SH-SY5Y (cell line): Measurements from ENCODE around the gene PLD4.

Experiments used
- GATA2 ChIP-seq: IDR thresholded peaks from 2 replicates; pipeline ENCODE4 v1.6.1; 2011; ENCODE audit warnings: mild to moderate bottlenecking, low read depth, low read length
- GATA3 ChIP-seq: IDR thresholded peaks from 2 replicates; pipeline ENCODE4 v1.6.1; 2011; ENCODE audit warnings: low read depth, mild to moderate bottlenecking, low read length, moderate library complexity

PLD4 gene

GRCh38 chr14:104937694-104938365 lies 13.2 kb downstream of the PLD4 start:
- TF ChIP-seq GATA2 (no peak), GATA3 (no peak)

- TF ChIP-seq GATA3 (no peak), GATA2 (no peak)
Measured at GRCh38 chr14:104938436-104938835, 13.8 kb downstream of the PLD4 start.

DNA sequence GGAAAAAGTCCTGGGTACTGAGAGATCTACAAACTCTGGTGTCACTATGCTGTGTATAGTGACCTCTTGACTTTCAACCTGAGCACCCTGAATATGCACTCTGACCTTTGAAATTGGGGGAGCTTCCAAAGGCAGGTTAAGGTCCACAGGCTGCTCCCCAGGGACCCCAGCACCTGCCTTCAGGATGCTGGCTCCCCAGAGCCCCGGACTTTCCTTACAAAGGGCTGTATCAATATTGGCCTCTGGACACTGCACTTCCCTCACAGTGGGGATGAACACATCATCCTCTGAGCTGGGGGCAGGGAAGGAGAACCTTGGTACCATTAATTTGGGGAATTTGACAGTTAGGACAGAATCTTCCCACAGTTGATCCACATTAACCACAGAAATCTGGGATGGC lies 14.3 kb downstream of the PLD4 start:
- no peak for TF ChIP-seq GATA3
- no peak for TF ChIP-seq GATA2

- TF ChIP-seq GATA3 (no peak), GATA2 (no peak)
Measured at GRCh38 chr14:104939666-104940410, 15.2 kb downstream of the PLD4 start.

- no peak for TF ChIP-seq GATA3
- no peak for TF ChIP-seq GATA2
Measured at GRCh38 chr14:104940526-104941150, 16.0 kb downstream of the PLD4 start.

- TF ChIP-seq GATA2 (no peak), GATA3 (no peak)
Measured at GRCh38 chr14:104941508-104942365, 17.1 kb downstream of the PLD4 start.

DNA sequence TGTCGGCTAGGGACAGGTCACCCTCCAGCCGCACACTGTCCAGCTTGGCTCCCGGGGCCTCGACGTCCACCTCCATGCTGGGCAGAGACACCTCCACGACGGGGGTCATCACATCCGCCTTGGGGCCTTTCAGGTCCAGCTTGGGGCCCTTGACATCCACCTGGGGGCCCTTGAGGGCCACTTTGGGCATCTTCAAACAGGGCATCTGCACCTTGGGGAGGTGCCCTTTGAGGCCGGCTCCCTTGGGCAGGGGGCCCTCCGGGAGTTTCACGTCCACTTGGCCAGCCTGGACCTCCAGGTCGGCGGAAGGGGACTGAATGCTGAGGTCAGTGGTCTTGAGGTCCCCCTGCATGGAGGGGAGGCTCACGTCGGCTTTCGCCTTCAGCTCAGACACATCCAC lies 17.9 kb downstream of the PLD4 start:
- TF ChIP-seq GATA3, result no peak
- no peak for TF ChIP-seq GATA2

DNA sequence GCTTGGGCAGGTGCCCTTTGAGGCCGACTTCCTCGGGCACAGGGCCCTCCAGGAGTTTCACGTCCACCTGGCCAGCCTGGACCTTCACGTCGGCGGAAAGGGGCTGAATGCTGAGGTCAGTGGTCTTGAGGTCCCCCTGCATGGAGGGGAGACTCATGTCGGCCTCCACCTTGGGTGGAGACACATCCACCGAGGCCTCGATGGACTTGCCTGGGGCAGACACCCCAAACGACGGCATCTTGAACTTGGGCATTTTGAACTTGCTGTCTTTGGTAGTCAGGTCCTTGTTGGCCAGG lies 24.0 kb downstream of the PLD4 start:
- TF ChIP-seq GATA3, result no peak

- TF ChIP-seq GATA2 (no peak), GATA3 (no peak)
Measured at GRCh38 chr14:104950021-104950420, 25.3 kb downstream of the PLD4 start.

DNA sequence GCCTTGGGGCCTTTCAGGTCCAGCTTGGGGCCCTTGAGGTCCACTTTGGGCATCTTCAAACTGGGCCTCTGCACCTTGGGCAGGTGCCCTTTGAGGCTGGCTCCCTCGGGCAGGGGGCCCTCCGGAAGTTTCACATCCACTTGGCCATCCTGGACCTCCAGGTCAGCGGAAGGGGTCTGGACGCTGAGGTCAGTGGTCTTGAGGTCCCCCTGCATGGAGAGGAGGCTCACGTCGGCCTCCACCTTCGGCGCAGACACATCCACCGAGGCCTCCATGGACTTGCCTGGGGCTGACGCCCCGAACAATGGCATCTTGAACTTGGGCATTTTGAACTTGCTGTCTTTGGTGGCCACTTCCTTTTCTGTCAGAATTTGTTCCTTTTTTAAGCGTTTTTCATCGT lies 28.4 kb downstream of the PLD4 start:
- TF ChIP-seq GATA3, result no peak
- no peak for TF ChIP-seq GATA2

DNA sequence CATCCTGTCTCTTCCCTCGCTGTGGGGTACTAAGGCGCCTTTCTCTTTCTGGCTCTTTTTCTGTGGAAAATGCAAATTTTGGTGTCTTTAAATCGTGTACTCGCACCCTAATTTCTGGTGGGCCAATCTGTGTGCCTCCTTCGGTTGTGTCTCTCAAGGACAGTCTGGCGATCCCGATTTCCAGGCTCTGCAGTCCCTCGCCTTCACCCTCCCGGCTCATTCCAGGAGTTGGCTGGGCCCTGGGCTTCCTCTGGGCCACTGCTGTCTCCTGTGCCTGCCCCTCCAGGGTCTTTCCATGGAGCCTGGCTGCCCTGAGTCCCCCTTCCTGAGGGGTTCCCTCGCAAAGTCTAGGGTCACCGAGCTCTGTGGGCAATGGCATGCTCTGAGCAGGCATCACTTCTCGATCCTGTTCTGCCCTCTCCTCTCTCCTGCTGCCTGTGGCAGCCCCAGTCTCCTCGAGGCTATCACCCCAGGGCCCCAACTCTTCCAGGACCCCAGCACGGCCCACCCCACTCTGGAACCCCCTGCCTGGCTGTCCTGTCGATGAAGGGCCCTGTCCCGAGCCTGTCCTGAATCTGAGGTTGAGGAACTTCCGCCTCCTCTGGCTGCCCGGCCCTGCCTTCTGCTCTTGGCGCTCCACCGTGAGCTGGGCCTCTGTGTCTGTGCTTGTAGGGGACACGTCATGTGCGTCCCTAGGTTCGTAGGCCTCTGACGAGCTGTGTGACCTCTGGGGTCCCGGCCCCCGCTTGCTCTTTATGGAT lies 29.4 kb downstream of the PLD4 start:
- no peak for TF ChIP-seq GATA2
- no peak for TF ChIP-seq GATA3

DNA sequence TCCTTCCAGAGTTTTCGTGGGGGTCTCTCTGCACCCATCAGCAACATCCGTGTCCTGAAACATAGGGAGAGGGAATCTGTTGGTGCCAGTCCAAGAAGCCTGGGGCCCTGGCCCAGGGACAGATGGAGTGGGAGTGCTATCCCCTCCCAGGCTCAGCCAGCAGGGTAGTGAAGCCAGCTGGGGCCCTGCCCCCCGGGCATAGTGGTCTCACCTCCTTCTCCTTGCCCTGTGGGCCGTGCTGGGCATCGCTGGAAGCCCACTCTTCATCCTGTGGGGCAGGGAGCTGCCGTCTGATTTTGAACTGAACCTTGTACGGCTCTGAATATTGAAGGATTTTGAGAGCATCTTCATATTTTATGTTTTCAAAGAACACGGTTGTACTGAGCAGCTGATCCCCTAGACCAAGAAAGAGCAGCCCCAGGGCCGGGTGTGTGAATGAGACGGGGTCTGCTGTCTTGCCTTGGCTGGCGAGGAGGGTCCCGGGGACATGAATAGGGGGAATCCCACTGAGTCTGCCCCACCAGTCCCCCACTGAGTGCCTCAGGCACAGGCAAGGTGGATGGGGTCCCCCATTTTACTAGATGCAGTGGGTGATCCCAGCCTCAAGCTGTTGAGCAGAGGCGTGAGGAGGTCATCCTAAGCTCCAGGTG lies 30.2 kb downstream of the PLD4 start:
- TF ChIP-seq GATA3 (no peak), GATA2 (no peak)

- TF ChIP-seq GATA2, result no peak
- TF ChIP-seq GATA3, result no peak
Measured at GRCh38 chr14:104955396-104955770, 30.7 kb downstream of the PLD4 start.
